Stimulated activated CD4-positive, alpha-beta T cell treated with anti-CD3 and anti-CD28 coated beads, Interleukin-12 subunit alpha, Interleukin-12 subunit beta, amount 100 ng/mL, for 48 hours (primary cell): ENCODE data around the gene AKAP13.
"Not testable (repeated sequence)": the region's sequence is repeated elsewhere in the genome, so short reads cannot be mapped to it uniquely, and the experiment has no call there.

Experiments used
- DNase-seq, 3 donors: peaks; one replicate each; pipeline ENCODE4 v3.0.0-alpha.2; 2020; ENCODE audit warnings: low read depth in 2 of 3, low spot score in 1 of 3

The AKAP13 gene

GRCh38 chr15:85527895-85528294 is 147.5 kb downstream of the AKAP13 start:
- no peak for DNase-seq

GRCh38 chr15:85530079-85530478 is 149.7 kb downstream of the AKAP13 start:
- DNase-seq, result no peak

GRCh38 chr15:85531083-85531482 is 150.7 kb downstream of the AKAP13 start:
- DNase-seq, result no peak

- DNase-seq, result no peak
Measured at GRCh38 chr15:85532689-85533088, 152.3 kb downstream of the AKAP13 start.

GRCh38 chr15:85534031-85534430 is 153.6 kb downstream of the AKAP13 start:
- DNase-seq, result peak in 1 of 3 donors; percentile 11

GRCh38 chr15:85535533-85536330 is 155.3 kb downstream of the AKAP13 start:
- not testable (repeated sequence) for DNase-seq

- no peak for DNase-seq
Measured at GRCh38 chr15:85536341-85536740, 155.9 kb downstream of the AKAP13 start.

- no peak for DNase-seq
Measured at GRCh38 chr15:85539491-85539890, 159.1 kb downstream of the AKAP13 start.

GRCh38 chr15:85540085-85540797 is 159.8 kb downstream of the AKAP13 start:
- no peak for DNase-seq

GRCh38 chr15:85541744-85542143 is 161.3 kb downstream of the AKAP13 start:
- DNase-seq, result peak in 1 of 3 donors; percentile 27

GRCh38 chr15:85542488-85542887 is 162.1 kb downstream of the AKAP13 start:
- no peak for DNase-seq

- peak in 1 of 3 donors; percentile 30 for DNase-seq
Measured at GRCh38 chr15:85542895-85543331, 162.5 kb downstream of the AKAP13 start.

GRCh38 chr15:85543741-85544155 is 163.3 kb downstream of the AKAP13 start:
- peak in 1 of 3 donors; percentile 7 for DNase-seq

- no peak for DNase-seq
Measured at GRCh38 chr15:85545185-85545584, 164.8 kb downstream of the AKAP13 start.

- DNase-seq, result no peak
Measured at GRCh38 chr15:85545752-85546151, 165.3 kb downstream of the AKAP13 start.

GRCh38 chr15:85547386-85547785 is 167.0 kb downstream of the AKAP13 start:
- DNase-seq, result no peak

GRCh38 chr15:85550283-85550682 is 169.9 kb downstream of the AKAP13 start:
- no peak for DNase-seq

GRCh38 chr15:85551221-85551832 is 170.9 kb downstream of the AKAP13 start:
- no peak for DNase-seq

GRCh38 chr15:85554852-85555521 is 174.6 kb downstream of the AKAP13 start:
- no peak for DNase-seq

- DNase-seq, result no peak
Measured at GRCh38 chr15:85555875-85556617, 175.6 kb downstream of the AKAP13 start.

- no peak for DNase-seq
Measured at GRCh38 chr15:85556618-85556895, 176.2 kb downstream of the AKAP13 start.
